ENCODE results near the gene NEB. TPM values are rescaled to one million over a fixed set of nuclear protein-coding genes. Genes with fewer than 3 reads are reported as not detected.

NEB gene
- total RNA-seq, 1 donor from 2014 or later, result 5.0 TPM

GRCh38 chr2:151780938-151781337 is 46.7 kb upstream of the NEB start:
- Mint-ChIP-seq H3K27me3 (no peaks in the 10 kb centered on the region), H3K9me3 (no peaks in the 10 kb centered on the region), H3K4me3 (no peak overlapping the region), H3K27ac (no peak overlapping the region), H3K36me3 (peaks cover 66% of the 10 kb centered on the region), H3K4me1 (ENCODE audit: unreplicated experiment) (no peaks in the 10 kb centered on the region)
- no peak for TF ChIP-seq CTCF (conservative IDR thresholded peaks at IDR 0.05)
- DNase-seq (ENCODE audit: extremely low spot score, unreplicated experiment), result no peak

- no peaks in the 10 kb centered on the region for H3K9me3 Mint-ChIP-seq
- H3K27me3 Mint-ChIP-seq, result no peaks in the 10 kb centered on the region
- no peaks in the 10 kb centered on the region for H3K4me1 Mint-ChIP-seq (ENCODE audit: unreplicated experiment)
- no peak for DNase-seq (ENCODE audit: extremely low spot score, unreplicated experiment)
- H3K27ac Mint-ChIP-seq, result no peak overlapping the region
- no peak overlapping the region for H3K4me3 Mint-ChIP-seq
- peaks cover 54% of the 10 kb centered on the region for H3K36me3 Mint-ChIP-seq
- no peak for TF ChIP-seq CTCF (conservative IDR thresholded peaks at IDR 0.05)
Measured at GRCh38 chr2:151777935-151778334, 43.7 kb upstream of the NEB start.

- TF ChIP-seq CTCF (conservative IDR thresholded peaks at IDR 0.05), result peak; percentile 48
- DNase-seq (ENCODE audit: extremely low spot score, unreplicated experiment), result no peak
- Mint-ChIP-seq H3K4me3 (no peak overlapping the region), H3K27me3 (no peaks in the 10 kb centered on the region), H3K36me3 (peaks cover 50% of the 10 kb centered on the region), H3K4me1 (ENCODE audit: unreplicated experiment) (no peaks in the 10 kb centered on the region), H3K27ac (no peak overlapping the region), H3K9me3 (no peaks in the 10 kb centered on the region)
Measured at GRCh38 chr2:151777487-151777886, 43.2 kb upstream of the NEB start.

GRCh38 chr2:151776367-151776766 is 42.1 kb upstream of the NEB start:
- no peak for DNase-seq (ENCODE audit: extremely low spot score, unreplicated experiment)
- Mint-ChIP-seq H3K4me3 (no peak overlapping the region), H3K27ac (no peak overlapping the region), H3K36me3 (peaks cover 46% of the 10 kb centered on the region), H3K27me3 (no peaks in the 10 kb centered on the region), H3K9me3 (no peaks in the 10 kb centered on the region), H3K4me1 (ENCODE audit: unreplicated experiment) (no peaks in the 10 kb centered on the region)
- TF ChIP-seq CTCF (conservative IDR thresholded peaks at IDR 0.05), result no peak

GRCh38 chr2:151775057-151775740 is 40.9 kb upstream of the NEB start:
- Mint-ChIP-seq H3K4me3 (no peak overlapping the region), H3K36me3 (peaks cover 41% of the 10 kb centered on the region), H3K9me3 (no peaks in the 10 kb centered on the region), H3K4me1 (ENCODE audit: unreplicated experiment) (no peaks in the 10 kb centered on the region), H3K27me3 (no peaks in the 10 kb centered on the region), H3K27ac (no peak overlapping the region)
- TF ChIP-seq CTCF (conservative IDR thresholded peaks at IDR 0.05), result no peak
- no peak for DNase-seq (ENCODE audit: extremely low spot score, unreplicated experiment)

Data from type B pancreatic cell (in vitro differentiated cells).